Anterior cingulate cortex (tissue), 58 donors: Measurements from ENCODE around the gene ADAMTS13.
A peak's percentile ranks its signal among the peaks of the same experiment; 100 is the strongest.
"Not testable (repeated sequence)": the region's sequence is repeated elsewhere in the genome, so short reads cannot be mapped to it uniquely, and the experiment has no call there.

ENCODE experiments used
- DNase-seq, 58 donors: peaks; one replicate each; lab custom pipeline; 2025; lab: John Stamatoyannopoulos, UW

The ADAMTS13 gene

GRCh38 chr9:133451865-133452264, 29.7 kb downstream of the ADAMTS13 start:
- DNase-seq: not testable (repeated sequence)

- DNase-seq: no peak
Measured at GRCh38 chr9:133452562-133452961, 30.4 kb downstream of the ADAMTS13 start.

GRCh38 chr9:133453651-133454050, 31.5 kb downstream of the ADAMTS13 start:
- peak in 9 of 58 donors; percentile 9 to 58 (median 34) for DNase-seq

DNA sequence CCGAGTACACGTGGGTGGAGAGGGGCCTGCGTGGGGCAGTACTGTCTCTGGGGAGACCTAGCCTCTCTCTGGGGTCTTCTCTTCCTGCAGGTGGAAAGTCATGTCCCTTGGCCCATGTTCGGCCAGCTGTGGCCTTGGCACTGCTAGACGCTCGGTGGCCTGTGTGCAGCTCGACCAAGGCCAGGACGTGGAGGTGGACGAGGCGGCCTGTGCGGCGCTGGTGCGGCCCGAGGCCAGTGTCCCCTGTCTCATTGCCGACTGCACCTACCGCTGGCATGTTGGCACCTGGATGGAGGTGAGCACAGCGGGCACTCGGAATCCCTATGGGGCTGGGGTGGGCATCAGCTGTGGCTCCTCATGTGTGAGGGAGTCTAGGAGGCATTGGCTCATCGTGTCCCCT, 32.2 kb downstream of the ADAMTS13 start:
- no peak for DNase-seq

DNA sequence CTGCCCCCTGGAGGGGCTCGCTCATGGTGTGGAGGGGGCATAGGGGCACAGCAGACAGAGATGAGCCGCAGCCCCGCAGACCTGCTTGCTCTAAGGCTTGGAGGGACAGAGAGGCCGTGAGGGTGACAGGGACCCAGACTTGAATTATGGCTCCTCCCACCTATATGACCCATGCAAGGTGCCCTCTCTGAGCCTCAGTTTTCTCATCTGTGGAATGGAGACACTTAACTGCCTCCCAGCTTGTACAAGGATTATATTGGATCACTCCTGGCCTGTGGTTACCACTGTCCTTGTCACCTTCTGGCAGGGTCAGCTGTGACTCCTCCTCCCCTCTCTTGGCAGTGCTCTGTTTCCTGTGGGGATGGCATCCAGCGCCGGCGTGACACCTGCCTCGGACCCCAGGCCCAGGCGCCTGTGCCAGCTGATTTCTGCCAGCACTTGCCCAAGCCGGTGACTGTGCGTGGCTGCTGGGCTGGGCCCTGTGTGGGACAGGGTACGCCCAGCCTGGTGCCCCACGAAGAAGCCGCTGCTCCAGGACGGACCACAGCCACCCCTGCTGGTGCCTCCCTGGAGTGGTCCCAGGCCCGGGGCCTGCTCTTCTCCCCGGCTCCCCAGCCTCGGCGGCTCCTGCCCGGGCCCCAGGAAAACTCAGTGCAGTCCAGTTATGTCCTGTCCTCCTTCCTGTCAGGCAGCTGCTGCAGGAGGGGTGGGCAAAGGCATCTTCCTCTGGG, 32.9 kb downstream of the ADAMTS13 start:
- no peak for DNase-seq

- DNase-seq: no peak
Measured at GRCh38 chr9:133455936-133456335, 33.8 kb downstream of the ADAMTS13 start.

DNA sequence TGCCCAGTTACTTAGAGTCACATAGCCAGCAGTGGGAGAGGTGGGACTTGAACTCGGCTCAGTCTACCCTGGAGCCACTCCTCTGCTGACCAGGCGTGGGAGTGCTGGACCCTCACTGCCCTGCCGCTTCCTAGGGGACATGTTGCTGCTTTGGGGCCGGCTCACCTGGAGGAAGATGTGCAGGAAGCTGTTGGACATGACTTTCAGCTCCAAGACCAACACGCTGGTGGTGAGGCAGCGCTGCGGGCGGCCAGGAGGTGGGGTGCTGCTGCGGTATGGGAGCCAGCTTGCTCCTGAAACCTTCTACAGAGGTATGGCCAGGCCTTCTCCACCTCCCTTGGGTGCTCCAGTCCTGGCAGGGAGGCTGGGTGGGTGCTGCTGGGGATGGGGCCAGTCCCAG, 34.2 kb downstream of the ADAMTS13 start:
- no peak for DNase-seq

DNA sequence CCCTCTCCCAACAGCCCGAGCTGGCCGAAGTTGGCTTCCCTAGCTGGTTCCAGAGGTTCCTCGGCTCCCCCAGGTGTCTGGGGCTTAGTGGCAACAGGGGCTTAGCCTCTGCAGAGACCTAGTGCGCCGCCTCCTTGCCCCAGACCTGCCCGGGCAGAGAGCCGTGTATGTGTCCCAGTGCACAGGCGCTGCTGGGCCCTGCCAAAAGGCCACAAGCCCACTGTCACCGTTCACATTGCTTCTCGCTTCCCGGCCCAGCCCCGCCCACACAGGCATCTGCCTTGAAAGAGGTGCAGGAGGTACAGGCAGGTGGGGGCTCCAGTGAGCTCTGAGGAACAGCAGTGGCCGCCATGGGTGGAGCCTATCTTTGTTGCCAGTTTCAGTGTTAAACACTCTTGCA, 35.1 kb downstream of the ADAMTS13 start:
- DNase-seq: no peak

DNA sequence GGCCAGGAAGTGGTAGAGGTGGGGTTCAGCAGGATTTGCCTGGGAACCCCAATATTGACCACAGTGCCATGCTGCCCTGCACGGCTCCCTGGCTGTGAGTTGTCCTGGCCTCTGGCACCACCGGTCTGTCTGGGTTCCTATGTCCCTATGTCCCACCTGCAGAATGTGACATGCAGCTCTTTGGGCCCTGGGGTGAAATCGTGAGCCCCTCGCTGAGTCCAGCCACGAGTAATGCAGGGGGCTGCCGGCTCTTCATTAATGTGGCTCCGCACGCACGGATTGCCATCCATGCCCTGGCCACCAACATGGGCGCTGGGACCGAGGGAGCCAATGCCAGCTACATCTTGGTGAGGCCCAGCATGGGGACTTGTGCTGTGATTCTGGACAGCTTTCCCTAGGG, 35.6 kb downstream of the ADAMTS13 start:
- no peak for DNase-seq

GRCh38 chr9:133458643-133459312, 36.6 kb downstream of the ADAMTS13 start:
- DNase-seq: no peak

DNA sequence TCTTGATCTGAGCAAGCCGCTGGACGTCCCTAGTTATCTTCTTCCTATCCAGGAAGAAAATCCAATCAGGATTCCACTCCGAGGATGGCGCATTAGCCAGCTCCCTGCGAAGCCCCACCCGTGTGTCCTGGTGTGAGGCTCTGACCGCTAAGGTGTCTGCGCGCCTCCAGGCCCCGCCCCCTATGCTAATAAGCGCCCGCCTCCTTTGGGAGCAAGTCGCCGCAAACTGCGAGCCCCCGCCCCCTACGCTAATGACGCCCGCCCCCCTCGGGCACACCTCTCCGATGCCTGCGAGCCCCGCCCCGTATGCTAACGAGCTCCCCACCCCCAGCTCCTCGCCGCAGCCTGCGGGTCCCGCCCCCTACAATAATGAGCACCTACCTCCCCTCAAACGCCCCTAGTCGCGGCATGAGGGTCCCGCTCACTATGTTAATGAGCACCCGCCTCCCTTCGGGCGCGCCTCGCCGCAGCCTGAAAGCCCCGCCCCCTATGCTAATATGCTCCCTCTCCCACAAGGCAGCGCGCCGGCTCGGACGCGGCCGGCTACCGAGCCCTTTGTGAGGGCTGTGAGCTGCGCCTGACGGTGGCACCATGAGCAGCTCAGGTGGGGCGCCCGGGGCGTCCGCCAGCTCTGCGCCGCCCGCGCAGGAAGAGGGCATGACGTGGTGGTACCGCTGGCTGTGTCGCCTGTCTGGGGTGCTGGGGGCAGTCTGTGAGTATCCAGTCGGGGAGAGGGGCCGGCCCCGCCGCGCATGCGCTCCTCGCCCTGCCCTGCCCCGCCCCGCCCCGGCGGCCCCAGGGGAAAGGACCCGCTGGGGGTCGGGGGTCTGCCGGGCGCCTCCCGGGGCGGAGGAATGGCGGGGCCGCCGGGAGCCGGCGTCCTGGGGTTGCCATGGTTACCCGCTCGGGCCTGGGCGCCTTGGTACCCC, 37.6 kb downstream of the ADAMTS13 start, which contains the start of gene CACFD1:
CACFD1 (plus strand) TSS at position 503 of the 929 bp plus-strand sequence; CDS start at position 592, 89 bp downstream.
- peak; percentile 63 to 99 (median 96) for DNase-seq

- DNase-seq: peak in 32 of 58 donors; percentile 16 to 85 (median 65)
Measured at GRCh38 chr9:133460405-133461175, 38.4 kb downstream of the ADAMTS13 start.

- DNase-seq: no peak
Measured at GRCh38 chr9:133461975-133462374, 39.8 kb downstream of the ADAMTS13 start.

DNA sequence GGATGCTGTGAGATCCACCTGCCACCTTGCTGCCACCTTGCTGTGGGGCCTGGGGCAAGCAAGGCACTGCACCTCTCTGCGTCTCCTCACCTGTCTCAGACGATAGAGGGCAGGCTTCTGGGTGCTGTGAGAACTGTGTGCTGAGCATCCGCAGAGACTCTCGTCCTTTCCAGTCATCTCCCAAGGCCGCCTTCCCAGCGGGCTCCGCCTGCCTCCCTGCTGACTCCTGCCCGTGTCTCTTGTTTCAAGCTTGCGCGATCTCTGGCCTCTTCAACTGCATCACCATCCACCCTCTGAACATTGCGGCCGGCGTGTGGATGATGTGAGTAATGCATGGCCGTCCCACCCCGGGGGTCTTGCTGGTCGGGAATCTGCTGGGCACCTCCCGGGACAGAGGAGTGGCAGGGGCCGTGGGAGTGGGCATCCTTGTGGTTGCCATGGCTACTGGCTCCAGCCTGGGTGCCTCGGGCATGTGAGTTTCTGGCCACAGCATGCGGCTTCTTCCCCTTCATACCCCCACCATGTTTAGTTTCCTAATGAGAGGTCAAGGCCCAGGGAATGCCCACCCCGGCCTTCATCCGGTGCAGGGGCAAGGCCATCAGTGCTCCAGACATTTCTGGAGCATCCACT, 41.2 kb downstream of the ADAMTS13 start:
- DNase-seq: no peak

DNA sequence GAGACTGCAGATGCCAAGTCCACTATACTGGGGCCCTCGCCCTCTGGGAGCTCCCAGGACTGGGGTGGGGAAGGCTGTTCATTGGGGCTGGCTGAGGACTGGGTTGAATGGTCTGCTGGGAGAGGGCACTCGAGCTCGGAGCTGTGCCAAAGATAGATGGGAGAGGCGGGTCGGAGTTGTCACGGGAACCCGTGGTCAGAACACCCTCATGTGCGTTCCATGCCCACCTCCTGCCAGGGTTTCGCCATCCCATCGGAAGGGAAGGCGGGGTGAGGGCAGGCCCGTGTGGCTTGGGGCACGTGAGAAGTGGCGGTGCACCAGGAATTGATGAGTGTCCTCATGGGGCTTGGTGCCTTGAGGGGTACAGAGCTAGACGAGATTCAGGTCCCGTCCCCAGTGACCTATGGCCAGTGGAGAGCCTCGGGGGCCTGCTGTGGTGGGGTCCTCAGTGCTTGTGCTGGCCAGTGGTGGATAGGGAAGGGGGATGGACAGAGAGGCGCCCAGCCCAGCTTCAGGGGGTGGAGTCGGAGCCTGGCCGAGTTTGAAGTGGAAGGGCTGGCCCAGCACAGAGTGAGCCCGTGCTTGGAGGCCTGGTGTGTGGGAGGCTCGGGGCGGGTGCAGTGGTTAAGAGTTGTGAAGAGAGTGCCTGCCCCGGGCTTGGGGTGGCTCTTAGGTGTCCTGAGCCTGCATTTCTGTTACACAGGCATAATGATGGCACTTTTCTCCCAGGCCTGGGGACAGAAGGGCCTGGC, 41.9 kb downstream of the ADAMTS13 start:
- DNase-seq: no peak

DNA sequence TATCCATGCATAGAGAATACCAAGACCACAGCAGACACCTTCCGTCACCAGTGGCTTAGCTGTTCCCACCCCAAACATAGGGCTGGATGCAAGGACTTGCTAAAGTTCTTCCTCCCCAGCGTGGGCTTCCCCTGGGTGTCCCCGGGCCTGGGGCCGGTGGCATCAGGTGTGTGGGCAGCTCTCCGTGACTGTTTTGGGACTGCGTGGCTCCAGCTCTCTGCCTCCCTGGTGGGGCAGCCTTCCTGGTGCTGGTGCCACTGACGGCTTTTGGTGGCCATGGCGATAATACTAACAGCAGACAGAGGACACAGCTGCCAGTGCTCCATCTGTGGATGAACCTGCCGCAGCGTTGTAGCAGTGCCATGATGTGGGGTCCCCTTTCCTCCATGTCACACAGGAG, 42.5 kb downstream of the ADAMTS13 start:
- DNase-seq: no peak

DNA sequence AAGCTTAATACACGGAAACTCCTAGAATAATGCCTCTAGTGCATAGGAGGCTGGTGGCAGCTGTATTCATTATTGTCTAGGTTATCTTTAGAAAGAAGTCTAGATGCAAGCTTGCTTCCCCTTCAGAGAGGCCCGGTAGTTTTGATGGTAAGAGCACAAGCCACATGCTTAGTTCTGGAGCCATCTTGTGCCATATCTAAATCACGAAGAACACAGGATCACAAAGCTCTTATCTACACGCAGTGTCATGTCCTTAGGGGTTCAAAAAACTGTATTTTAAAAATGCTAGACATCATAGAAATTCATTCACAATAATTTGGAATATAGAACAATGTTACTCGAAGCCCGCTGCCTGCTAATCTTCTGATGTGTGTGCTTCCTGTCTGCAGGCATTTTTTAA, 43.8 kb downstream of the ADAMTS13 start:
- no peak for DNase-seq

- no peak for DNase-seq
Measured at GRCh38 chr9:133467101-133467500, 44.9 kb downstream of the ADAMTS13 start.

DNA sequence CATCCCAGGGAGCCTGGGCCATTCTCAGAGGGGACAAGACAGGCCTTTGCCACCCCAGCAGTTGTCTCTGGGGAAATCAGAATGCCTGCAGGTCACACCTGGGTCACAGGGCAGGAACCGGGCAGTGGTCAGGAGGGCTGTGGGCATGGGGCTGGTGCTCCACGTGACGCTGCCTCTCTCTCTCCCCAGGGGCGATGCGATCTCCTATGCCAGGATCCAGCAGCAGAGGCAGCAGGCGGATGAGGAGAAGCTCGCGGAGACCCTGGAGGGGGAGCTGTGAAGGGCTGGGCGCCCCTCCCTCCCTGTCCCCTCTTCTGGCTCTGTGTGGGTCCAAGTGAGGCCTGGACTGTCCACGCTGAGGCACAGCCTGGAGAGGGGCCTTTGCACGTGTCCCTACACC, 46.2 kb downstream of the ADAMTS13 start:
- no peak for DNase-seq
